H1 (cell line): ENCODE data around the gene ITM2B. TPM values are rescaled to one million over a fixed set of nuclear protein-coding genes. Genes with fewer than 3 reads are reported as not detected.

Experiments used
- CTBP2 ChIP-seq: IDR thresholded peaks from 2 replicates; pipeline ENCODE4 v1.7.0; 2011; ENCODE audit warnings: borderline replicate concordance, mild to moderate bottlenecking, moderate library complexity, mixed read lengths, low read length; ENCODE audit not compliant: insufficient read depth, insufficient read length
- KDM1A ChIP-seq: fragments of 200-600, 300-600 bp; sonication (generic); IDR thresholded peaks from 2 replicates; pipeline ENCODE4 v1.7.1; 2016; ENCODE audit warnings: mild to moderate bottlenecking, low read length, borderline replicate concordance
- KDM5A ChIP-seq: fragments of 200-600 bp; IDR thresholded peaks from 2 replicates; pipeline ENCODE4 v1.7.1; 2012; ENCODE audit warnings: mild to moderate bottlenecking, low read length, inconsistent platforms, mixed read lengths
- polyA plus RNA-seq, 7 experiments: library from polyadenylated mRNA; depleted of rRNA in 3 of 7; stranded (reverse) in 5 of 7; unstranded in 2 of 7; fragments of >200 nt in 5 of 7; fragments of 200-250 nt in 2 of 7; gene quantifications; 1 replicate in 5 of 7; 2 replicates in 1 of 7; 4 replicates in 1 of 7; pipeline versions ENCODE4 v1.2.1 to v1.2.3, GENCODE V29; 2011 to 2013; ENCODE audit warnings: missing spikeins in 2 of 7, mixed read lengths in 2 of 7
- total RNA-seq: library from RNA; stranded (reverse); fragmentation: NEBNext Ultra II Directional; extraction: Animal tissue kit (Norgen Biotek cat#: 25700); gene quantifications from 2 replicates; pipeline ENCODE4 v1.2.1, GENCODE V29; 2021
- TF ChIP-seq, protein P1 (sequence below): IDR thresholded peaks from 2 replicates; pipeline ENCODE4 v1.6.1; 2012; ENCODE audit warnings: inconsistent platforms

ITM2B gene
- total and polyA plus RNA-seq, 2 of the 8 experiments (the other 6 are each of a cell fraction or from before 2014, with no cell fraction given): 132 to 184 TPM

DNA sequence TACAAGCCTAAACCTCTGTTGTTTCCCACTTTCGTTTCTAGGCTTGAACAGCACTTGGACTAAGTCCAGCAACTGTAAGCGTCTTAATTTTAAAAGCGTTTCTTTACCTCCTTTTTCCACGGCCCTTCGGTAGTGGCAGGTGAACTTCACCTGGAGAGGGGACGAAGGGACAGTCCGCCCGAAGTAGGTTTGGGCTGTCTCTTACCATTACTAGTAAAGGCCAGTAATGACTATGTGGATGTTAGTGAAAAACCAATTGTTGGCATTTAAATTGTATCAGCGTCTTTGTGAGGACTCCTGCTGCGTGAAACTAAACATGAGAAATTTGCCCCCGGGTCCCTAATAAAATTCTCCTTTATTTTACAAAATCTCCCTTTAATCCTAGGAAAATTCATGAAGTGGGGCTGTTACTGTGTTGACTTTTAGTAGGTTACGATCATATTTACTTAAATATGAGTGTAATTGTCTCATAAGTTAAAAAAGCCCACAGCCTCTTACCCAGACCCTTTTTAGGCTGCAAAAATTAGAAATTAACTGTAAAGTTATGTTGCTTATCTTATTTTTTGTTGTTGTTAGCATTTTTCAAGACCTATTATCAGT lies 983 bp downstream of the ITM2B start (continued):
- TF ChIP-seq KDM1A (no peak), CTBP2 (no peak), KDM5A (no peak)
- TF ChIP-seq, protein P1, sequence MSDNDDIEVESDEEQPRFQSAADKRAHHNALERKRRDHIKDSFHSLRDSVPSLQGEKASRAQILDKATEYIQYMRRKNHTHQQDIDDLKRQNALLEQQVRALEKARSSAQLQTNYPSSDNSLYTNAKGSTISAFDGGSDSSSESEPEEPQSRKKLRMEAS: no peak
- TF ChIP-seq, all 59 proteins: peak for 2
